HepG2 (cell line): ENCODE measurements around the gene MTHFS. TPM values are rescaled to one million over a fixed set of nuclear protein-coding genes. Genes with fewer than 3 reads are reported as not detected.

Experiments used
- ATAC-seq: fragments of 200-7000 bp; cut with Tn5 transposase; 3 replicates; pipeline ENCODE4 v1.9.1; 2020; ENCODE audit warnings: mild to moderate bottlenecking, moderate library complexity
- BruUV-seq: library from RNA; stranded (reverse); fragments of 400-500 nt; replicated peaks from 2 replicates; lab custom pipeline; 2021; lab: Mats Ljungman, UMichigan
- CTCF ChIA-PET: fragments of 300-600 bp; formaldehyde crosslinking; extraction: SDS; loops from one replicate; lab custom pipeline; 2021; ENCODE audit warnings: low total read pairs, inconsistent platforms, low intra/inter-chr PET ratio; lab: Yijun Ruan, JAX
- POLR2A ChIA-PET: fragments of 350-600 bp; sonication (Branson Sonifier 250); formaldehyde crosslinking; loops from one replicate; lab custom pipeline; 2020; ENCODE audit warnings: antibody characterized with exemption, inconsistent platforms; lab: Yijun Ruan, JAX
- DNase-seq: peaks from one replicate; pipeline ENCODE4 v3.0.0-alpha.2; 2015; ENCODE audit warnings: low spot score
- FAIRE-seq: peaks from 3 replicates; lab custom pipeline; 2011; peaks lifted over from hg19 to GRCh38; lab: Jason Lieb, UNC
- H2AFZ ChIP-seq: one replicate; pipeline ENCODE4 v1.6.1; 2011; ENCODE audit warnings: low read length, inconsistent platforms
- H3K27ac ChIP-seq: fragments of 300-600 bp; 3 replicates; pipeline ENCODE4 v1.8.0; 2011; ENCODE audit warnings: mixed run types, mild to moderate bottlenecking, mixed read lengths, low read length, inconsistent platforms; ENCODE audit not compliant: insufficient read depth; ENCODE audit errors: extremely low read length
- H3K27me3 ChIP-seq, 2 experiments: fragments of 200-600 bp in 1 of 2; 2 replicates in 1 of 2; 3 replicates in 1 of 2; pipeline versions ENCODE4 v1.6.0 to v1.8.0; 2011; ENCODE audit warnings: low read length in 2 of 2, mild to moderate bottlenecking in 2 of 2, moderate library complexity in 2 of 2, inconsistent platforms in 1 of 2; ENCODE audit not compliant: insufficient read depth in 2 of 2, control insufficient read depth in 1 of 2
- H3K36me3 ChIP-seq, 2 experiments: fragments of 200-600 bp in 1 of 2; replicated peaks in 1 of 2; 2 replicates in 1 of 2; 3 replicates in 1 of 2; pipeline versions ENCODE4 v1.5.1 to v1.8.0; 2011; ENCODE audit warnings: low read length in 2 of 2, inconsistent platforms in 1 of 2; ENCODE audit not compliant: insufficient read depth in 2 of 2, control insufficient read depth in 1 of 2
- H3K4me1 ChIP-seq: 2 replicates; pipeline ENCODE4 v1.5.1; 2012; ENCODE audit warnings: low read length, inconsistent platforms; ENCODE audit not compliant: insufficient read depth
- H3K4me2 ChIP-seq: 2 replicates; pipeline ENCODE4 v1.6.0; 2011; ENCODE audit warnings: low read depth, low read length, inconsistent platforms
- H3K4me3 ChIP-seq, 3 experiments: fragments of 200-600 bp in 1 of 3; sonication (generic), shearing (Covaris generic) in 1 of 3; replicated peaks in 1 of 3; 2 replicates each; pipeline ENCODE4 v1.5.1; 2011 to 2016; ENCODE audit warnings: low read length in 3 of 3, inconsistent platforms in 2 of 3, low read depth in 2 of 3, mild to moderate bottlenecking in 2 of 3, control low read depth in 1 of 3, mixed read lengths in 1 of 3; ENCODE audit not compliant: insufficient read depth in 1 of 3
- H3K79me2 ChIP-seq: one replicate; pipeline ENCODE4 v1.6.1; 2011; ENCODE audit warnings: low read length, inconsistent platforms; ENCODE audit not compliant: insufficient read depth
- H3K9ac ChIP-seq: 2 replicates; pipeline ENCODE4 v1.6.0; 2011; ENCODE audit warnings: mild to moderate bottlenecking, low read depth, low read length, inconsistent platforms; ENCODE audit not compliant: insufficient read depth
- H3K9me3 ChIP-seq: 2 replicates; pipeline ENCODE4 v1.5.1; 2012; ENCODE audit warnings: mild to moderate bottlenecking, low read length
- H4K20me1 ChIP-seq: 2 replicates; pipeline ENCODE4 v1.6.0; 2011; ENCODE audit warnings: inconsistent platforms, mild to moderate bottlenecking, low read length, moderate library complexity; ENCODE audit not compliant: insufficient read depth
- CCDC6 ChIP-seq: sonication (generic); formaldehyde crosslinking; IDR thresholded peaks from 2 replicates; pipeline ENCODE4 v1.8.1; 2022; ENCODE audit warnings: mild to moderate bottlenecking, missing genetic modification reagents, moderate library complexity
- DR1 ChIP-seq: sonication (generic); formaldehyde crosslinking; IDR thresholded peaks from 2 replicates; pipeline ENCODE4 v1.8.0; 2021; ENCODE audit warnings: mild to moderate bottlenecking, missing genetic modification reagents, inconsistent platforms
- NFKBIZ ChIP-seq: IDR thresholded peaks from 2 replicates; pipeline ENCODE4 v1.6.1; 2018; ENCODE audit warnings: missing genetic modification reagents, missing compliant biosample characterization
- NFYB ChIP-seq: sonication (generic); formaldehyde crosslinking; IDR thresholded peaks from 2 replicates; pipeline ENCODE4 v1.4.0; 2020; ENCODE audit warnings: missing genetic modification reagents
- NR2F1 ChIP-seq, 2 experiments: fragments of 450-650 bp in 1 of 2; formaldehyde crosslinking in 1 of 2; IDR thresholded peaks; 2 replicates each; pipeline versions ENCODE4 v1.5.0 to v1.6.1; 2016 to 2020; ENCODE audit warnings: mild to moderate bottlenecking in 1 of 2, missing compliant biosample characterization in 1 of 2, missing genetic modification reagents in 1 of 2, moderate library complexity in 1 of 2
- ZFP82 ChIP-seq: sonication (generic); formaldehyde crosslinking; IDR thresholded peaks from 2 replicates; pipeline ENCODE4 v1.5.1; 2020; ENCODE audit warnings: mild to moderate bottlenecking, missing genetic modification reagents, borderline replicate concordance
- ZMYM3 ChIP-seq: sonication (generic); formaldehyde crosslinking; IDR thresholded peaks from 2 replicates; pipeline ENCODE4 v1.5.1; 2020; ENCODE audit warnings: mild to moderate bottlenecking, missing genetic modification reagents
- ZNF501 ChIP-seq: sonication (generic); formaldehyde crosslinking; IDR thresholded peaks from 2 replicates; pipeline ENCODE4 v1.5.1; 2020; ENCODE audit warnings: mild to moderate bottlenecking, moderate library complexity, missing genetic modification reagents
- ZNF543 ChIP-seq: sonication (generic); formaldehyde crosslinking; IDR thresholded peaks from 2 replicates; pipeline ENCODE4 v1.4.0; 2020; ENCODE audit warnings: mild to moderate bottlenecking, missing genetic modification reagents
- WGBS: methylation state at CpG from one replicate; pipeline ENCODE4 v1.1.6; 2017; ENCODE audit warnings: low lambda C conversion rate; 5-methylcytosine and 5-hydroxymethylcytosine counted together
- in situ Hi-C: cut with HindIII; loops from 2 replicates; pipeline ENCODE4 v1.10.0; 2017; ENCODE audit warnings: low pct_unique_long_range_greater_than_20kb; ENCODE audit not compliant: extremely low pct_ligation_motif_present
- intact Hi-C: fragments of 100-400 bp; cut with micrococcal nuclease; formaldehyde crosslinking; loops from one replicate; pipeline ENCODE4 v1.10.0; 2022; ENCODE audit not compliant: unreplicated experiment
- polyA plus RNA-seq, 8 experiments: library from polyadenylated mRNA; depleted of rRNA in 3 of 8; stranded (reverse) in 7 of 8; unstranded in 1 of 8; fragments of >200 nt; fragmentation: Illumina TruSeq in 4 of 8; extraction: Trizol in 4 of 8; gene quantifications; 2 replicates each; pipeline versions ENCODE4 v1.2.1 to v1.2.3, GENCODE V29; 2011 to 2016; ENCODE audit warnings: low read depth in 4 of 8, missing spikeins in 1 of 8, mixed read lengths in 1 of 8; ENCODE audit not compliant: insufficient read depth in 1 of 8
- total RNA-seq, 5 experiments: library from RNA; depleted of rRNA; stranded (reverse); fragments of >200 nt; fragmentation: Illumina TruSeq; extraction: Trizol; gene quantifications; 2 replicates each; pipeline ENCODE4 v1.2.3, GENCODE V29; 2016; ENCODE audit warnings: low read depth in 1 of 5
- TF ChIP-seq, protein P1 (sequence below), 2 experiments: IDR thresholded peaks; 2 replicates each; pipeline ENCODE4 v1.6.1; 2011 to 2012; ENCODE audit warnings: low read length in 2 of 2, borderline replicate concordance in 1 of 2, low read depth in 1 of 2, mild to moderate bottlenecking in 1 of 2, moderate library complexity in 1 of 2
- TF ChIP-seq, protein P2 (sequence below): sonication (generic); formaldehyde crosslinking; IDR thresholded peaks from 2 replicates; pipeline ENCODE4; 2020; ENCODE audit warnings: missing genetic modification reagents, mild to moderate bottlenecking, borderline replicate concordance
- TF ChIP-seq, protein P3 (sequence below): sonication (generic); formaldehyde crosslinking; conservative IDR thresholded peaks from 2 replicates; pipeline ENCODE4 v1.5.0; 2020; ENCODE audit warnings: missing genetic modification reagents
- TF ChIP-seq, protein P4 (sequence below): fragments of 450-650 bp; IDR thresholded peaks from 2 replicates; pipeline ENCODE4 v1.6.1; 2016
- TF ChIP-seq, protein P5 (sequence below): sonication (generic); formaldehyde crosslinking; IDR thresholded peaks from 2 replicates; pipeline ENCODE4 v1.5.0; 2020; ENCODE audit warnings: missing genetic modification reagents

Gene MTHFS
- total and polyA plus RNA-seq, 2 of the 13 experiments (the other 11 are each of a cell fraction or from before 2014, with no cell fraction given), result 37.0 to 49.7 TPM

DNA sequence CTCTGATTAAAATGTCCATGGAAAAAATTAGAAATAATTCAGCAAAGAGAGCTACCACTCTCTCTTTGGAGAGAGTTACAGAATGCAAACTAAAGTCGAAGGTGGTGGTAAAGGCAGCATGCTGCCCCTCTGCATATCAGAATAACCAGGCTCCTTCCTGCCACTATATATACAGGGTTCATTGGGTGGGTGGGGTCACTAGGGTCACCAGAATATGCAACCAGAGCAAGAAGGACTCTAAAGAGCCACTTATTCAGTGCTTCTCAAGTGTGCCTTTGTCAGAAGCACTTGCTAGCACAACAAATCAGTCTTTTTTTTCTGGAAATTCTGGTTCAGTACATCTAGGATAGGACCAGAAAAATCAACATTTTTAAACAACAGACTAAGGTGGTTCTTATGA lies 70.0 kb downstream of the MTHFS start:
- Histone ChIP-seq H3K79me2 (no peaks in the 10 kb centered on the region), H3K4me3 (no peak overlapping the region), H3K36me3 (peaks cover 0 to 3% of the 10 kb centered on the region in 2 experiments; a peak in 1 of 5 replicates), H4K20me1 (no peaks in the 10 kb centered on the region), H3K27me3 (no peaks in the 10 kb centered on the region), H3K4me1 (no peaks in the 10 kb centered on the region), H3K27ac (no peak overlapping the region), H2AFZ (no peak overlapping the region), H3K9ac (no peak overlapping the region), H3K4me2 (no peak overlapping the region), H3K9me3 (no peaks in the 10 kb centered on the region)
- FAIRE-seq (no peak), DNase-seq (no peak), ATAC-seq (no peak)
- intact Hi-C loops (no loop called here), in situ Hi-C loops (no loop called here)
- ChIA-PET CTCF (no interaction called here), POLR2A (no interaction called here)
- WGBS, result 65% methylated on average over 1 of the region's 1 CpG
- BruUV-seq, result no TSS peak
- TF ChIP-seq, protein P1, sequence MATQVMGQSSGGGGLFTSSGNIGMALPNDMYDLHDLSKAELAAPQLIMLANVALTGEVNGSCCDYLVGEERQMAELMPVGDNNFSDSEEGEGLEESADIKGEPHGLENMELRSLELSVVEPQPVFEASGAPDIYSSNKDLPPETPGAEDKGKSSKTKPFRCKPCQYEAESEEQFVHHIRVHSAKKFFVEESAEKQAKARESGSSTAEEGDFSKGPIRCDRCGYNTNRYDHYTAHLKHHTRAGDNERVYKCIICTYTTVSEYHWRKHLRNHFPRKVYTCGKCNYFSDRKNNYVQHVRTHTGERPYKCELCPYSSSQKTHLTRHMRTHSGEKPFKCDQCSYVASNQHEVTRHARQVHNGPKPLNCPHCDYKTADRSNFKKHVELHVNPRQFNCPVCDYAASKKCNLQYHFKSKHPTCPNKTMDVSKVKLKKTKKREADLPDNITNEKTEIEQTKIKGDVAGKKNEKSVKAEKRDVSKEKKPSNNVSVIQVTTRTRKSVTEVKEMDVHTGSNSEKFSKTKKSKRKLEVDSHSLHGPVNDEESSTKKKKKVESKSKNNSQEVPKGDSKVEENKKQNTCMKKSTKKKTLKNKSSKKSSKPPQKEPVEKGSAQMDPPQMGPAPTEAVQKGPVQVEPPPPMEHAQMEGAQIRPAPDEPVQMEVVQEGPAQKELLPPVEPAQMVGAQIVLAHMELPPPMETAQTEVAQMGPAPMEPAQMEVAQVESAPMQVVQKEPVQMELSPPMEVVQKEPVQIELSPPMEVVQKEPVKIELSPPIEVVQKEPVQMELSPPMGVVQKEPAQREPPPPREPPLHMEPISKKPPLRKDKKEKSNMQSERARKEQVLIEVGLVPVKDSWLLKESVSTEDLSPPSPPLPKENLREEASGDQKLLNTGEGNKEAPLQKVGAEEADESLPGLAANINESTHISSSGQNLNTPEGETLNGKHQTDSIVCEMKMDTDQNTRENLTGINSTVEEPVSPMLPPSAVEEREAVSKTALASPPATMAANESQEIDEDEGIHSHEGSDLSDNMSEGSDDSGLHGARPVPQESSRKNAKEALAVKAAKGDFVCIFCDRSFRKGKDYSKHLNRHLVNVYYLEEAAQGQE (IDR thresholded peaks at IDR 0.05; ENCODE audit: borderline replicate concordance in 1 of 2, low read depth in 1 of 2, low read length in 2 of 2), result no peak
- TF ChIP-seq, protein P2, sequence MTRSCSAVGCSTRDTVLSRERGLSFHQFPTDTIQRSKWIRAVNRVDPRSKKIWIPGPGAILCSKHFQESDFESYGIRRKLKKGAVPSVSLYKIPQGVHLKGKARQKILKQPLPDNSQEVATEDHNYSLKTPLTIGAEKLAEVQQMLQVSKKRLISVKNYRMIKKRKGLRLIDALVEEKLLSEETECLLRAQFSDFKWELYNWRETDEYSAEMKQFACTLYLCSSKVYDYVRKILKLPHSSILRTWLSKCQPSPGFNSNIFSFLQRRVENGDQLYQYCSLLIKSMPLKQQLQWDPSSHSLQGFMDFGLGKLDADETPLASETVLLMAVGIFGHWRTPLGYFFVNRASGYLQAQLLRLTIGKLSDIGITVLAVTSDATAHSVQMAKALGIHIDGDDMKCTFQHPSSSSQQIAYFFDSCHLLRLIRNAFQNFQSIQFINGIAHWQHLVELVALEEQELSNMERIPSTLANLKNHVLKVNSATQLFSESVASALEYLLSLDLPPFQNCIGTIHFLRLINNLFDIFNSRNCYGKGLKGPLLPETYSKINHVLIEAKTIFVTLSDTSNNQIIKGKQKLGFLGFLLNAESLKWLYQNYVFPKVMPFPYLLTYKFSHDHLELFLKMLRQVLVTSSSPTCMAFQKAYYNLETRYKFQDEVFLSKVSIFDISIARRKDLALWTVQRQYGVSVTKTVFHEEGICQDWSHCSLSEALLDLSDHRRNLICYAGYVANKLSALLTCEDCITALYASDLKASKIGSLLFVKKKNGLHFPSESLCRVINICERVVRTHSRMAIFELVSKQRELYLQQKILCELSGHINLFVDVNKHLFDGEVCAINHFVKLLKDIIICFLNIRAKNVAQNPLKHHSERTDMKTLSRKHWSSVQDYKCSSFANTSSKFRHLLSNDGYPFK (CRISPR knock-in tag), result no peak
- TF ChIP-seq ZFP82 (CRISPR knock-in tag) (no peak), ZNF501 (CRISPR knock-in tag) (no peak), CCDC6 (CRISPR knock-in tag) (no peak), ZMYM3 (no peak), NFKBIZ (no peak), NR2F1 (CRISPR knock-in tag; IDR thresholded peaks at IDR 0.05) (no peak), NFYB (CRISPR knock-in tag) (no peak), DR1 (CRISPR knock-in tag) (no peak), ZNF543 (no peak)
- TF ChIP-seq, protein P3, sequence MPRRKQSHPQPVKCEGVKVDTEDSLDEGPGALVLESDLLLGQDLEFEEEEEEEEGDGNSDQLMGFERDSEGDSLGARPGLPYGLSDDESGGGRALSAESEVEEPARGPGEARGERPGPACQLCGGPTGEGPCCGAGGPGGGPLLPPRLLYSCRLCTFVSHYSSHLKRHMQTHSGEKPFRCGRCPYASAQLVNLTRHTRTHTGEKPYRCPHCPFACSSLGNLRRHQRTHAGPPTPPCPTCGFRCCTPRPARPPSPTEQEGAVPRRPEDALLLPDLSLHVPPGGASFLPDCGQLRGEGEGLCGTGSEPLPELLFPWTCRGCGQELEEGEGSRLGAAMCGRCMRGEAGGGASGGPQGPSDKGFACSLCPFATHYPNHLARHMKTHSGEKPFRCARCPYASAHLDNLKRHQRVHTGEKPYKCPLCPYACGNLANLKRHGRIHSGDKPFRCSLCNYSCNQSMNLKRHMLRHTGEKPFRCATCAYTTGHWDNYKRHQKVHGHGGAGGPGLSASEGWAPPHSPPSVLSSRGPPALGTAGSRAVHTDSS (CRISPR knock-in tag), result no peak
- TF ChIP-seq, protein P4, sequence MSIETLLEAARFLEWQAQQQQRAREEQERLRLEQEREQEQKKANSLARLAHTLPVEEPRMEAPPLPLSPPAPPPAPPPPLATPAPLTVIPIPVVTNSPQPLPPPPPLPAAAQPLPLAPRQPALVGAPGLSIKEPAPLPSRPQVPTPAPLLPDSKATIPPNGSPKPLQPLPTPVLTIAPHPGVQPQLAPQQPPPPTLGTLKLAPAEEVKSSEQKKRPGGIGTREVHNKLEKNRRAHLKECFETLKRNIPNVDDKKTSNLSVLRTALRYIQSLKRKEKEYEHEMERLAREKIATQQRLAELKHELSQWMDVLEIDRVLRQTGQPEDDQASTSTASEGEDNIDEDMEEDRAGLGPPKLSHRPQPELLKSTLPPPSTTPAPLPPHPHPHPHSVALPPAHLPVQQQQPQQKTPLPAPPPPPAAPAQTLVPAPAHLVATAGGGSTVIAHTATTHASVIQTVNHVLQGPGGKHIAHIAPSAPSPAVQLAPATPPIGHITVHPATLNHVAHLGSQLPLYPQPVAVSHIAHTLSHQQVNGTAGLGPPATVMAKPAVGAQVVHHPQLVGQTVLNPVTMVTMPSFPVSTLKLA, result no peak
- TF ChIP-seq, protein P5, sequence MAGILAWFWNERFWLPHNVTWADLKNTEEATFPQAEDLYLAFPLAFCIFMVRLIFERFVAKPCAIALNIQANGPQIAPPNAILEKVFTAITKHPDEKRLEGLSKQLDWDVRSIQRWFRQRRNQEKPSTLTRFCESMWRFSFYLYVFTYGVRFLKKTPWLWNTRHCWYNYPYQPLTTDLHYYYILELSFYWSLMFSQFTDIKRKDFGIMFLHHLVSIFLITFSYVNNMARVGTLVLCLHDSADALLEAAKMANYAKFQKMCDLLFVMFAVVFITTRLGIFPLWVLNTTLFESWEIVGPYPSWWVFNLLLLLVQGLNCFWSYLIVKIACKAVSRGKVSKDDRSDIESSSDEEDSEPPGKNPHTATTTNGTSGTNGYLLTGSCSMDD, result no peak
